BE2C (cell line): Measurements from ENCODE around the gene SLC27A1. TPM values are rescaled to one million over a fixed set of nuclear protein-coding genes. Genes with fewer than 3 reads are reported as not detected.
A peak's percentile ranks its signal among the peaks of the same experiment; 100 is the strongest.

Source experiments
- DNase-seq: peaks from one replicate; pipeline ENCODE4 v3.0.0-alpha.2; 2020
- H3K27me3 ChIP-seq: fragments of 250-450 bp; sonication (Bioruptor Pico); 2 replicates; pipeline ENCODE4 v1.5.1; 2020; ENCODE audit warnings: mild to moderate bottlenecking
- H3K36me3 ChIP-seq: fragments of 250-450 bp; sonication (Bioruptor Pico); 2 replicates; pipeline ENCODE4 v1.5.1; 2020; ENCODE audit warnings: mild to moderate bottlenecking
- H3K4me1 ChIP-seq: fragments of 250-450 bp; sonication (Bioruptor Pico); 2 replicates; pipeline ENCODE4 v1.5.1; 2020
- H3K4me3 ChIP-seq: 2 replicates; pipeline ENCODE4 v1.5.1; 2011; ENCODE audit warnings: low read depth, low read length
- H3K9me3 ChIP-seq: fragments of 250-450 bp; sonication (Bioruptor Pico); 2 replicates; pipeline ENCODE4 v1.5.1; 2020
- CTCF ChIP-seq: IDR thresholded peaks from 2 replicates; pipeline ENCODE4 v1.5.1; 2012; ENCODE audit warnings: mild to moderate bottlenecking, low read depth, low read length
- polyA plus RNA-seq: library from polyadenylated mRNA; unstranded; fragments of >200 nt; gene quantifications from one replicate; pipeline ENCODE4 v1.2.1, GENCODE V29; 2012; ENCODE audit warnings: low read depth, missing spikeins; ENCODE audit not compliant: insufficient read length, insufficient read depth

Gene SLC27A1
- polyA plus RNA-seq, result 4.7 TPM

GRCh38 chr19:17470068-17470841, at the start of gene SLC27A1:
SLC27A1 (plus strand) TSS chr19:17470524; CDS start chr19:17470541, 17 bp downstream.
- no peak for TF ChIP-seq CTCF
- DNase-seq, result peak; percentile 100
- Histone ChIP-seq H3K4me3 (peak within 1 kb of the TSS; percentile 65), H3K4me1 (peaks cover 5% of the 10 kb centered on the region), H3K9me3 (no peaks in the 10 kb centered on the region), H3K27me3 (no peaks in the 10 kb centered on the region), H3K36me3 (no peaks in the 10 kb centered on the region)

- TF ChIP-seq CTCF, result no peak
- H3K9me3 ChIP-seq, result no peaks in the 10 kb centered on the region
- H3K27me3 ChIP-seq, result no peaks in the 10 kb centered on the region
- H3K4me3 ChIP-seq, result no peak overlapping the region
- no peak for DNase-seq
- H3K4me1 ChIP-seq, result peaks cover 2% of the 10 kb centered on the region; the same call in 1 of the 2 replicates
- peaks cover 3% of the 10 kb centered on the region; the same call in 1 of the 2 replicates for H3K36me3 ChIP-seq
Measured at GRCh38 chr19:17421942-17422341, 48.4 kb upstream of the SLC27A1 start.

GRCh38 chr19:17423429-17424208, 46.7 kb upstream of the SLC27A1 start:
- no peak overlapping the region for H3K4me3 ChIP-seq
- no peaks in the 10 kb centered on the region for H3K9me3 ChIP-seq
- peaks cover 3% of the 10 kb centered on the region; the same call in 1 of the 2 replicates for H3K36me3 ChIP-seq
- peaks cover 2% of the 10 kb centered on the region; the same call in 1 of the 2 replicates for H3K4me1 ChIP-seq
- DNase-seq, result no peak
- H3K27me3 ChIP-seq, result no peaks in the 10 kb centered on the region
- TF ChIP-seq CTCF, result no peak

- peak; percentile 69 for TF ChIP-seq CTCF
- Histone ChIP-seq H3K4me3 (peak overlapping the region; percentile 19; the same call in 1 of the 2 replicates), H3K27me3 (no peaks in the 10 kb centered on the region), H3K9me3 (no peaks in the 10 kb centered on the region), H3K36me3 (peaks cover 3% of the 10 kb centered on the region; the same call in 1 of the 2 replicates), H3K4me1 (0 out of 2 replicates have a peak, but pooled peaks cover 2% of the 10 kb centered on the region)
- peak; percentile 85 for DNase-seq
Measured at GRCh38 chr19:17424743-17425365, 45.5 kb upstream of the SLC27A1 start.

- no peak for DNase-seq
- no peak for TF ChIP-seq CTCF
- Histone ChIP-seq H3K4me3 (no peak overlapping the region), H3K27me3 (no peaks in the 10 kb centered on the region), H3K4me1 (0 out of 2 replicates have a peak, but pooled peaks cover under 1% of the 10 kb centered on the region), H3K9me3 (no peaks in the 10 kb centered on the region), H3K36me3 (no peaks in the 10 kb centered on the region)
Measured at GRCh38 chr19:17429641-17430113, 40.6 kb upstream of the SLC27A1 start.
